ENCODE results near the gene LIMK1. TPM values are rescaled to one million over a fixed set of nuclear protein-coding genes. Genes with fewer than 3 reads are reported as not detected.
A peak's percentile ranks its signal among the peaks of the same experiment; 100 is the strongest.

The LIMK1 gene
- total RNA-seq, 1 experiment from 2014 or later, result 34.4 TPM

DNA sequence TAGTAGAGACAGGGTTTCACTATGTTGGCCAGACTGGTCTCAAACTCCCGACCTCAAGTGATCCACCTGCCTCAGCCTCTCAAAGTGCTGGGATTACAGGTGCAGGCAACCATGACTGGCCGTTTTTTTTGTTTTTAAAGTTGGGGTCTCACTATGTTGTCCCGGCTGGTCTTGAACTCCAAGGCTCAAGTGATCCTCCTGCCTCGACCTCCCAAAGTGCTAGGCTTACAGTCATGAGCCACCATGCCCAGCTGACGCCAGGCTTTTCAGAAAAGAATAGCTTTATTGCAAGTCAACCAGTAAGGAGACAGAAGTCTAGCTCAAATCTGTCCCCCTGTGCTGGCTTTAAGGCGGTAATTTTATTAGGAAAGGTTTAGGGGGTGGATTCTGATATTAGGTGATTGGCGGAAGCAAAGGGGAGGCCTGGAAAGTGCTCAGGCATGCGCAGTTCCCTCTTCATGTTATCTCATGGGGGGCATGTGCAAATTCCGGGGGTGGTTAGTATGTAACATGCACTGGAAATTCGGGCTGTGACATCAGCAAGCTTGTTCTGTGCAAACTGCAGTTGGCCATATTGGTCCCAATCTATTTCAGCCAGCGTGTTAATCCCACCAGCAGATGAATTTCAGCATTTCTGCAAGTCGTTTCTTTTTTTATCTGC, 42.7 kb downstream of the LIMK1 start:
- H3K27ac Mint-ChIP-seq (ENCODE audit: unreplicated experiment), result no peak overlapping the region
- H3K36me3 Mint-ChIP-seq (ENCODE audit: insufficient read depth, unreplicated experiment), result peaks cover 10% of the 10 kb centered on the region
- BruUV-seq (replicated peaks), result no TSS peak
- CTCF ChIA-PET, result interaction anchor here (0.7 kb wide), 1 partner anchor 36 kb away, joined by 6 read pairs; no protein-coding TSS in a partner anchor
- H3K4me3 Mint-ChIP-seq (ENCODE audit: low read depth, unreplicated experiment), result no peak overlapping the region
- no peaks in the 10 kb centered on the region for H3K27me3 Mint-ChIP-seq (ENCODE audit: unreplicated experiment)
- TF ChIP-seq, protein P1, sequence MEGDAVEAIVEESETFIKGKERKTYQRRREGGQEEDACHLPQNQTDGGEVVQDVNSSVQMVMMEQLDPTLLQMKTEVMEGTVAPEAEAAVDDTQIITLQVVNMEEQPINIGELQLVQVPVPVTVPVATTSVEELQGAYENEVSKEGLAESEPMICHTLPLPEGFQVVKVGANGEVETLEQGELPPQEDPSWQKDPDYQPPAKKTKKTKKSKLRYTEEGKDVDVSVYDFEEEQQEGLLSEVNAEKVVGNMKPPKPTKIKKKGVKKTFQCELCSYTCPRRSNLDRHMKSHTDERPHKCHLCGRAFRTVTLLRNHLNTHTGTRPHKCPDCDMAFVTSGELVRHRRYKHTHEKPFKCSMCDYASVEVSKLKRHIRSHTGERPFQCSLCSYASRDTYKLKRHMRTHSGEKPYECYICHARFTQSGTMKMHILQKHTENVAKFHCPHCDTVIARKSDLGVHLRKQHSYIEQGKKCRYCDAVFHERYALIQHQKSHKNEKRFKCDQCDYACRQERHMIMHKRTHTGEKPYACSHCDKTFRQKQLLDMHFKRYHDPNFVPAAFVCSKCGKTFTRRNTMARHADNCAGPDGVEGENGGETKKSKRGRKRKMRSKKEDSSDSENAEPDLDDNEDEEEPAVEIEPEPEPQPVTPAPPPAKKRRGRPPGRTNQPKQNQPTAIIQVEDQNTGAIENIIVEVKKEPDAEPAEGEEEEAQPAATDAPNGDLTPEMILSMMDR (IDR thresholded peaks at IDR 0.05; ENCODE audit: unreplicated experiment), result no peak
- H3K4me1 Mint-ChIP-seq (ENCODE audit: low read depth, unreplicated experiment), result no peaks in the 10 kb centered on the region
- H3K9me3 Mint-ChIP-seq (ENCODE audit: low read depth, unreplicated experiment), result no peaks in the 10 kb centered on the region
- no peak for DNase-seq
- intact Hi-C loops (cut with micrococcal nuclease; ENCODE audit: unreplicated experiment), result no loop called here

DNA sequence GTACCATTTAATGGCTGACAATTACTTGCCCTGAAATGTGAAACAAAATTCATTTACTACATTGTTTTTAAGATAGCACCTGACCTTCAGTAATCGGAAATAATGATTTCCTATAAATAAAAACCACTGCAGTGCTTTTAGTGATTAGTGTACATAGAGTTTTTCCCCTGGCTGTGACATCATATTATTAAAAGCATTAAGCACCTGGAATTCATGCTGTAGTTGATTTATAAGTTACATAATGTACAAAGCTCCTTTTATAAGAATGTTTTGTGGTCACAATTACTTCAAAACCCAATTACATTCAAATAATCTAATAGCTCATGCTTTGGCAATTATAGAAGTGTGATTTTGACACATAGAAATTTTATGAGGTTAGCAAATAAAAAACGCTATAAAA, 46.3 kb downstream of the LIMK1 start:
- H3K4me3 Mint-ChIP-seq (ENCODE audit: low read depth, unreplicated experiment), result no peak overlapping the region
- intact Hi-C loops (cut with micrococcal nuclease; ENCODE audit: unreplicated experiment), result no loop called here
- H3K4me1 Mint-ChIP-seq (ENCODE audit: low read depth, unreplicated experiment), result peaks cover 16% of the 10 kb centered on the region
- H3K9me3 Mint-ChIP-seq (ENCODE audit: low read depth, unreplicated experiment), result no peaks in the 10 kb centered on the region
- CTCF ChIA-PET, result interaction anchor here (0.7 kb wide), 1 partner anchor 68 kb away, joined by 6 read pairs; no protein-coding TSS in a partner anchor
- TF ChIP-seq, protein P1 (IDR thresholded peaks at IDR 0.05; ENCODE audit: unreplicated experiment), result no peak
- DNase-seq, result no peak
- H3K27me3 Mint-ChIP-seq (ENCODE audit: unreplicated experiment), result no peaks in the 10 kb centered on the region
- H3K27ac Mint-ChIP-seq (ENCODE audit: unreplicated experiment), result no peak overlapping the region
- H3K36me3 Mint-ChIP-seq (ENCODE audit: insufficient read depth, unreplicated experiment), result peaks cover 10% of the 10 kb centered on the region
- BruUV-seq (replicated peaks), result no TSS peak

DNA sequence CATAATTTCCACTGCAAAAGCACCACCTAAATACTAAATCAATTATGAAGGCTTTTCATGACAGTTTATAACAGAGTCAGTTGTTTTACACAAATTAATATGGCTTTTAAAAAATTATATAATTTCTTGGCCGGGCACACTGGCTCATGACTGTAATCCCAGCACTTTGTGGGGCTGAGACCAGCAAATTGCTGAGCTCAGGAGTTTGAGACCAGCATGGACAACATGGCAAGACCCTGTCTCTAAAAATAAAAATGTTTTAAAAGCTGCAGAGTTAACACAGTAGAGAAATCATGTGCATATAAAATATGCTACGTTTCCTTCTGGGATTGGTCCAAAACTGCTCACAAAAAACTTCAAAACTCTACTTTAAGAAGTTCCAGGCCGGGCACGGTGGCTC, 46.9 kb downstream of the LIMK1 start:
- Mint-ChIP-seq H3K27ac (ENCODE audit: unreplicated experiment) (no peak overlapping the region), H3K36me3 (ENCODE audit: insufficient read depth, unreplicated experiment) (peaks cover 10% of the 10 kb centered on the region), H3K4me1 (ENCODE audit: low read depth, unreplicated experiment) (peaks cover 16% of the 10 kb centered on the region), H3K4me3 (ENCODE audit: low read depth, unreplicated experiment) (no peak overlapping the region), H3K9me3 (ENCODE audit: low read depth, unreplicated experiment) (no peaks in the 10 kb centered on the region), H3K27me3 (ENCODE audit: unreplicated experiment) (no peaks in the 10 kb centered on the region)
- CTCF ChIA-PET, result interaction anchor here (0.7 kb wide), 1 partner anchor 452 kb away, joined by 5 read pairs; no protein-coding TSS in a partner anchor
- BruUV-seq (replicated peaks), result no TSS peak
- intact Hi-C loops (cut with micrococcal nuclease; ENCODE audit: unreplicated experiment), result no loop called here
- DNase-seq, result no peak
- TF ChIP-seq, protein P1 (IDR thresholded peaks at IDR 0.05; ENCODE audit: unreplicated experiment), result no peak

DNA sequence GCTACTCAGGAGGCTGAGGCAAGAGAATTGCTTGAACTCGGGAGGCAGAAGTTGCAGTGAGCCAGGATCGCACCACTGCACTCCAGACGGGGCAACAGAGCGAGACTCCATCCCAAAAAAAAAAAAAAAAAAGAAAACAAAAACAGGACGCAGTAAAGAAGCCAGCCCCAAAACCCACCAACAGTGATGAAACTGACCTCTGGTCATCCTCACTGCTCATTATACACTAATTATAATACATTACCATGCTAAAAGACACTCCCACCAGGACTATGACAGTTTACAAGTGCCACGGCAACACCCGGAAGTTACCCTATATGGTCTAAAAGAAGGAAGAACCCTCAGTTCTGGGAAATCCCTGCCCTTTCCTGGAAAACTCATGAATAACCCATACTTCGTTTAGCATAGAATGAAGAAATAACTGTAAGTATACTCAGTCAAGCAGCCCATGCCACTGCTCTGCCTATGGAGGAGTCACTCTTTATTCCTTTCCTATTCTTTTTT, 50.6 kb downstream of the LIMK1 start:
- Mint-ChIP-seq H3K4me1 (ENCODE audit: low read depth, unreplicated experiment) (peaks cover 16% of the 10 kb centered on the region), H3K27ac (ENCODE audit: unreplicated experiment) (peak overlapping the region; percentile 82), H3K27me3 (ENCODE audit: unreplicated experiment) (no peaks in the 10 kb centered on the region), H3K9me3 (ENCODE audit: low read depth, unreplicated experiment) (no peaks in the 10 kb centered on the region), H3K4me3 (ENCODE audit: low read depth, unreplicated experiment) (no peak overlapping the region), H3K36me3 (ENCODE audit: insufficient read depth, unreplicated experiment) (peaks cover 10% of the 10 kb centered on the region)
- peak; percentile 26 for DNase-seq
- no TSS peak for BruUV-seq (replicated peaks)
- intact Hi-C loops (cut with micrococcal nuclease; ENCODE audit: unreplicated experiment), result no loop called here
- TF ChIP-seq, protein P1 (IDR thresholded peaks at IDR 0.05; ENCODE audit: unreplicated experiment), result no peak
- CTCF ChIA-PET, result interaction anchor here (0.7 kb wide), 1 partner anchor 789 kb away, joined by 4 read pairs; no protein-coding TSS in a partner anchor

Measured in Calu3 (cell line).